DOHH2 (cell line): Measurements from ENCODE around the gene TM6SF1.
"Not testable (repeated sequence)": the region's sequence is repeated elsewhere in the genome, so short reads cannot be mapped to it uniquely, and the experiment has no call there.

Experiments used
- H3F3A ChIP-seq: fragments of 200-600 bp; sonication (generic), shearing (Covaris generic); 2 replicates; pipeline ENCODE4 v1.6.0; 2016; ENCODE audit warnings: antibody characterized with exemption, mild to moderate bottlenecking; ENCODE audit not compliant: control insufficient read depth, insufficient read depth
- H3K27ac ChIP-seq: fragments of 200-600 bp; sonication (generic); 2 replicates; pipeline ENCODE4 v1.5.1; 2014; ENCODE audit warnings: low read depth, mild to moderate bottlenecking, low read length, moderate library complexity
- H3K27me3 ChIP-seq: fragments of 200-600 bp; sonication (generic); 2 replicates; pipeline ENCODE4 v1.6.1; 2014; ENCODE audit warnings: mild to moderate bottlenecking, low read length, mixed read lengths; ENCODE audit not compliant: control insufficient read depth
- H3K36me3 ChIP-seq: fragments of 200-600 bp; sonication (generic); 2 replicates; pipeline ENCODE4 v1.6.1; 2014; ENCODE audit warnings: mild to moderate bottlenecking, low read length, moderate library complexity, mixed read lengths; ENCODE audit not compliant: control insufficient read depth
- H3K4me1 ChIP-seq: fragments of 200-600 bp; sonication (generic); 2 replicates; pipeline ENCODE4 v1.6.1; 2014; ENCODE audit warnings: mild to moderate bottlenecking, low read length, mixed read lengths; ENCODE audit not compliant: control insufficient read depth
- H3K4me2 ChIP-seq: fragments of 200-600 bp; sonication (generic); 2 replicates; pipeline ENCODE4 v1.6.0; 2014; ENCODE audit warnings: mild to moderate bottlenecking, low read length, moderate library complexity
- H3K4me3 ChIP-seq: fragments of 200-600 bp; sonication (generic); 2 replicates; pipeline ENCODE4 v1.5.1; 2014; ENCODE audit warnings: mild to moderate bottlenecking, low read length, mixed read lengths
- H3K79me2 ChIP-seq: fragments of 200-600 bp; sonication (generic); 2 replicates; pipeline ENCODE4 v1.6.1; 2014; ENCODE audit warnings: mild to moderate bottlenecking, low read length, mixed read lengths; ENCODE audit not compliant: control insufficient read depth
- H3K9me2 ChIP-seq: fragments of 200-600 bp; sonication (generic); replicated peaks from 2 replicates; pipeline ENCODE4 v1.6.1; 2014; ENCODE audit warnings: mild to moderate bottlenecking, low read length, mixed read lengths; ENCODE audit not compliant: control insufficient read depth
- H3K9me3 ChIP-seq: fragments of 200-600 bp; sonication (generic); 2 replicates; pipeline ENCODE4 v1.6.1; 2014; ENCODE audit warnings: antibody characterized with exemption, low read length, mixed read lengths; ENCODE audit not compliant: control insufficient read depth, insufficient read depth
- H4K20me1 ChIP-seq: fragments of 200-600 bp; sonication (generic); 2 replicates; pipeline ENCODE4 v1.6.0; 2014; ENCODE audit warnings: low read depth, mild to moderate bottlenecking, antibody characterized with exemption, low read length, moderate library complexity; ENCODE audit not compliant: control insufficient read depth, insufficient read depth
- EZH2phosphoT487 ChIP-seq: fragments of 200-600 bp; sonication (generic); IDR thresholded peaks from 2 replicates; pipeline ENCODE4 v1.6.1; 2017; ENCODE audit warnings: borderline replicate concordance, mild to moderate bottlenecking, antibody characterized with exemption, low read length, moderate library complexity, mixed read lengths
- TF ChIP-seq, protein P1 (sequence below): fragments of 200-600 bp; sonication (generic); IDR thresholded peaks from one replicate; pipeline ENCODE4 v1.5.1; 2014; ENCODE audit warnings: antibody characterized with exemption, mild to moderate bottlenecking, low read depth, low read length; ENCODE audit not compliant: poor library complexity, severe bottlenecking

The TM6SF1 gene

DNA sequence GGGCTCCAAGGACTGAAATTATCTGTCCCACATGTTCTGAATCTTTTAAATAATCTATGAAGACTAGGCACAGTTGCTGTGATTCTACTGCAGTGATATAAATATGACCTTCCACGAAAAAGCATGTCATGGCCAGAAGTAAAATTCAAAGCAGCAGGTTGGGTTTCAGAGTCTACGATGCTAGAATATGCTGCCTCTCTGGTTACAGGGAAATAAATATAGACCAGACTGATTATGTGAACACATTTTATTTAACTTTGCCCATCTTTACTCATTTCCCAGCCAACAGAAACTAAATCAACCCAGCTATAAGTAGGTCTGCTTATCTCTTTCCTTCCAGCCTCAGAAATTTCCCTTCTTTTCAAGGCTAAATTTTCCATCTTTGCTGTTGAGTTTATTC is 19.9 kb upstream of the TM6SF1 start:
- Histone ChIP-seq H3F3A (no peaks in the 10 kb centered on the region), H3K27me3 (no peaks in the 10 kb centered on the region), H4K20me1 (no peaks in the 10 kb centered on the region), H3K4me2 (no peak overlapping the region), H3K9me3 (no peaks in the 10 kb centered on the region), H3K9me2 (no peaks in the 10 kb centered on the region), H3K4me3 (no peak overlapping the region), H3K4me1 (no peaks in the 10 kb centered on the region), H3K27ac (no peak overlapping the region), H3K36me3 (no peaks in the 10 kb centered on the region), H3K79me2 (no peaks in the 10 kb centered on the region)
- TF ChIP-seq EZH2phosphoT487 = no peak
- TF ChIP-seq, protein P1, sequence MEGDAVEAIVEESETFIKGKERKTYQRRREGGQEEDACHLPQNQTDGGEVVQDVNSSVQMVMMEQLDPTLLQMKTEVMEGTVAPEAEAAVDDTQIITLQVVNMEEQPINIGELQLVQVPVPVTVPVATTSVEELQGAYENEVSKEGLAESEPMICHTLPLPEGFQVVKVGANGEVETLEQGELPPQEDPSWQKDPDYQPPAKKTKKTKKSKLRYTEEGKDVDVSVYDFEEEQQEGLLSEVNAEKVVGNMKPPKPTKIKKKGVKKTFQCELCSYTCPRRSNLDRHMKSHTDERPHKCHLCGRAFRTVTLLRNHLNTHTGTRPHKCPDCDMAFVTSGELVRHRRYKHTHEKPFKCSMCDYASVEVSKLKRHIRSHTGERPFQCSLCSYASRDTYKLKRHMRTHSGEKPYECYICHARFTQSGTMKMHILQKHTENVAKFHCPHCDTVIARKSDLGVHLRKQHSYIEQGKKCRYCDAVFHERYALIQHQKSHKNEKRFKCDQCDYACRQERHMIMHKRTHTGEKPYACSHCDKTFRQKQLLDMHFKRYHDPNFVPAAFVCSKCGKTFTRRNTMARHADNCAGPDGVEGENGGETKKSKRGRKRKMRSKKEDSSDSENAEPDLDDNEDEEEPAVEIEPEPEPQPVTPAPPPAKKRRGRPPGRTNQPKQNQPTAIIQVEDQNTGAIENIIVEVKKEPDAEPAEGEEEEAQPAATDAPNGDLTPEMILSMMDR = no peak

DNA sequence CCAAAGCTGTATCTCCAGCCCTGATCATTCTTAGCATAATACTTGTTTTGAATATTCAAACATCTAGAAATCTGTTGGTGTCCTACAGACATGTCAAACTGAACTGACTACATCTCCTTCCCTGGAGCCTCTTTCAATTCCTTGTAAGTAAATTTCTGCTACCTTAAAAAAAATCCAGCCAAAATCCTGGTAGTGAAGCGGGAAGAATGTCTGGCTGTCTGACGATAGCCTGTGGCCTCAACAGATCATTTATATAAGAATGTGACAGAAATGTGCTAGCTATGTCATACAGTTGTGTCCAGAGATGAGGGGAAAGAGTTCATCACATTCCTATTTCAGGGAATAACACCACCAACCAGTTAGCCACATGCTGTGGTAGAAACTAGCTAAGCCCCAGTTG is 18.6 kb upstream of the TM6SF1 start:
- H4K20me1 ChIP-seq = no peaks in the 10 kb centered on the region
- H3K79me2 ChIP-seq = no peaks in the 10 kb centered on the region
- H3K36me3 ChIP-seq = no peaks in the 10 kb centered on the region
- no peak overlapping the region for H3K4me3 ChIP-seq
- H3K27ac ChIP-seq = no peak overlapping the region
- H3K9me3 ChIP-seq = no peaks in the 10 kb centered on the region
- H3K9me2 ChIP-seq = no peaks in the 10 kb centered on the region
- no peaks in the 10 kb centered on the region for H3F3A ChIP-seq
- TF ChIP-seq, protein P1 = no peak
- no peak for TF ChIP-seq EZH2phosphoT487
- no peaks in the 10 kb centered on the region for H3K27me3 ChIP-seq
- H3K4me2 ChIP-seq = no peak overlapping the region
- H3K4me1 ChIP-seq = no peaks in the 10 kb centered on the region

DNA sequence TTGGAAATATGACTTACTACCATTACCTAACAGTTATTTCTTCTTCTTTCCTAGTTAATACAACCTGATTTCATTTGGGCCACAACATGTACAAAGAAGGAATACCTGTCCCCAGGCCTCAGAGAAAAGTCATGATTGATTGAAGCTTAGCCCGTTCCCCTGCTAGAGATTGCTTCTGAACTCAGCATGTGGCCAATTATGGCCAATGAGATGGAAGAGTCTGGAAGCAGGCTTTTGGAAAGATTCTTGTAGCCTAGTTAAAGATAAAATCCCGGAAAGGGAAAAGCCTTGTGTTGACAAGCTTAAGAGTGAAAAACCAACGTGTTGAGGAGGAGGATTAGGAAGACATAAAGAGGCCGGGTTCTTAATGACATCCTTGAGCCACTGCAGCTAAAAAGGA is 17.0 kb upstream of the TM6SF1 start:
- Histone ChIP-seq H3K4me2 (no peak overlapping the region), H3K27ac (no peak overlapping the region), H3K79me2 (no peaks in the 10 kb centered on the region), H4K20me1 (no peaks in the 10 kb centered on the region), H3K4me3 (no peak overlapping the region), H3K4me1 (no peaks in the 10 kb centered on the region), H3F3A (no peaks in the 10 kb centered on the region), H3K9me2 (no peaks in the 10 kb centered on the region), H3K36me3 (no peaks in the 10 kb centered on the region), H3K27me3 (no peaks in the 10 kb centered on the region), H3K9me3 (no peaks in the 10 kb centered on the region)
- TF ChIP-seq EZH2phosphoT487 = no peak
- TF ChIP-seq, protein P1 = no peak

DNA sequence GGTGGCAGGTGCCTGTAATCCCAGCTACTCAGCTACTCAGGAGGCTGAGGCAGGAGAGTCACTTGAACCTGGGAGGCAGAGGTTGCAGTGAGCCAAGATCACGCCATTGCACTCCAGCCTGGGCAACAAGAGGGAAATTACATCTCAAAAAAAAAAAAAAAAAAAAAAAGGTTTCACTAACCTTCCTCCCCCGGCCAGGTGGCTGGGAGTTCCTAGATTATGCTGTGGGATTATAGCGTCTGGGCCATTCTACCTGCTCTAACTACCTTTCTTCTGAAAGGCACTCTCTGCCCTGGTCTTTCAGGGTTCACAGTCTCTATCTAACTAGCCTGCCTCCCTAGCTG is 15.5 kb upstream of the TM6SF1 start:
- H3K4me1 ChIP-seq, H4K20me1 ChIP-seq, H3K27ac ChIP-seq, H3K4me3 ChIP-seq, H3K9me3 ChIP-seq, H3F3A ChIP-seq, H3K4me2 ChIP-seq, H3K79me2 ChIP-seq, H3K27me3 ChIP-seq, H3K36me3 ChIP-seq, H3K9me2 ChIP-seq: not testable (repeated sequence)
